ENCODE data around the gene FBF1.

Gene FBF1

DNA sequence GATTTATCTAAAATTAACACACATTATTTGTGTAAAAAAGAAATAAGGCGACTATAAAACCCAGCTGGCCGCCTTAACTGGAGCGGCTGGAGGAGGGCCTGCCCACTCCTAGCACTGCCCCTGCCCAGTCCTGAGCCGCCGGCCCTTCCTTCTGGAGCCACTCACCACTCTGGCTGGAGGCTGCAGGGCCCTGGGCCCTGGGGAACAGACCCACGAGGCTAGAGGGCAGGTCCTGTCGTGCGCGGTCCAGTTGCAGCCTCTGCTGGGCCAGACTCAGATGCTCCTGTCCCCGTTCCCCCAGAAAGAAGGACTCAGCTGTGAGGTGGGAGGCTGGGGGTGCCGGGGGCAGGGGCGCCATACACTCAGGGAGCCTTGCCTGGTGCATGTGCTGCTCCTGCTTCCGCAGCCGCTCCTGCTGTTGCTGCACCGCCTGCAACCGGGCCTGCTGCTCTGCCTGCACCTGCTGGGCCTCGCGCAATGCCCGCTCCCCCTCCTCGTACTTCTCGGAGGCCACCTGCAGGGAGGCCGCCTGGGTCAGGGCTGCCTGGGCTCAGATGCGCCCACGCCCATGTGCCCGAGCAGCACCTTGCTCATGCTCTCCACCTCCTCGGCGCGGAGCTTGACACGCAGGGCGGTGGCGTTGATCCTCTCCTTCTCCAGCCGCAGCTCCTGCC, 27.2 kb downstream of the FBF1 start:
- no peak for FAIRE-seq

DNA sequence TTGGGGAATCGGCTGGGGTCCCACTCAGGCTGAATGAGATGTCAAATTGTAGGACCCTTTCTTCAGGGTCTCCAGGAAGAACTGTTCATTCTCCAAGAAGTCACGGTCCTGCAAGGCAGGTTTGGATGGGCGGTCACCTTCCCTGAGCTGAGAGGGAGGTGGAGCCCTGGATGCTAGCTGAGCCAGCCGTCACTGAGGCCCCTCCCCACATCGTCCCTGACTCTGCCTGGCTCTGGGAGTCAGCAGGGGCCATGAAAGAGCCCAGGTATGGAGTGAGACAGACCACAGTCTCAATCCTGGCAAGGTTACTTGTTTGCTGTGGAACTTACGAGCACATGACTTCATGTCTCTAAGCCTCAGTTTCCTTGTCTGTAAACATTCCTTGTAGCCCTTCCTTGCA, 30.1 kb downstream of the FBF1 start:
- FAIRE-seq, result no peak

DNA sequence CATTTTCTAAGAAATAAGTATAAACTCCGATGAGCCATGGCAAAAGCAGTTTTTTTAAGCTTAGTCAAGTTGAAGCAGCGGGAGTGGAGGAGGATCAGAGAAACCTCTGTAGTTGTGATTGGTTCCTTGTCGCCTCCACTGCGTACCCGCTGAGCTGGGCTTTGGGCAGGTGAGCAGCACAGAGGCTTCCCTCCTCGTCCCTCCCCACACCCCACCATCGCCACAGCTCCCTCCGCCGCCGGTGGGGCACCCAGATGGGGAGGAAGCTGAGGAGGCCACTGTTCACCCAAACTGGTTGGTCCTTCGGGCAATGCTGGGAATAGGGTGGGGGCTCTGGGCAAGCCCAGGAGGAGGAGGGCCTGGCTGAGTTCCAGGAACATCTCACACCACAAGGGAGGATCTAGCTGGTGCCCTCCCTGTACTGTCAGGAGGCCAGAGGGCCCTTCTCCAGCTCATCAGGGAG, 31.0 kb downstream of the FBF1 start:
- no peak for FAIRE-seq

DNA sequence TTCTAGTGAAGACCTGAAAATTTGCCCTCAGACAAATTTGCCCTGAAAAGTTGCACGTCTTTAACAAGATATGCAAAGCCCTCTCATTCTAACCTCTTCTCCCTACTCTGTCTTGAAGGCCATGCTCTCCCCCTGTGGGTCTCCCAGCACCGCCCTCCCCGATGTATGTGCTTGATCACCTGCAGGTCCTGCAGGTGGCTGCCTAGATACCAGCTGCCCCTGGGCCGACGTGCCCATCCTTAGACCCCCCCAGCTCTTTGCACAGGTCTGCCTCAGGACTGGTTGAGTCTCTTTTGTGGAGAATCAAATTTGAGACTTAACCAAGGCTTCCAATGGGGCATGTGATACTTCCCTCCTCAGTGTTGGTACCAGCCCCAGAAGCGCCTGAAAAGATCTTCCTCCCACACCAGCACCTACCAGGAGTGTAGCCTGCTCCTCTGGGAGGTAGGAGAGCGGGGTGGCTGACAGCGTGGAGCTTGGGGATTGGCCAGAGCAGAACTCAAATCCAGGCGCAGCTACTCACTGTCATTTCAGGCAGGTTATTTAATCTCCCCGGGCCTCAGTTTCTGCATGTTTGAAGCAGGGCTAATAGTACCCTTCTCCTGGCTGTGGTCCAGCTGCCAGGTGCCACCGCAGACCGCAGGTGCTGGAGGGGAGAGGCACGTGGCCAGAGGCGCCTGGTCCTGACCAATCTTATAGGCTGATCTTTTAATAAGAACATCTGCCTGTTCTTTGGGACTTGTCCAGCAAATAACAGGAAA, 31.6 kb downstream of the FBF1 start:
- no peak for FAIRE-seq

DNA sequence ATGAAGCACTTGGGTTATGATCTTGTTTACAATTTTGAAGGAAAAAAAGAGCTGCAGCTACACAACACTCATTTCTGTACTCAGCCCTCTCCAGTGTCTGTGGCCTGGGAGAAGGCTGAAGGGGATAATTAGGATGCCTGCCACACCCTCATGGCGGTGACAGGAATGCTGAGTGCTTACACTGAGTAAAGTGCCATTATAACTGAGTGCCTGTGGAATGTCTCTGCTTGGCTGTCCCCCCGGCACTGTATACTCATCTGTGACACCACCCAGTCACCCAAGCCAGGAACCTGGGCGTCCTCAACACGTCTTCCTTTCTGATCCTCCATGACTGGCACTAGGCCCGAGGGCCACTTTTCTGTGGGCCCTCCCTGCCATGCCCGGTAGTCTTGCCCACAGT, 32.6 kb downstream of the FBF1 start:
- FAIRE-seq, result no peak

DNA sequence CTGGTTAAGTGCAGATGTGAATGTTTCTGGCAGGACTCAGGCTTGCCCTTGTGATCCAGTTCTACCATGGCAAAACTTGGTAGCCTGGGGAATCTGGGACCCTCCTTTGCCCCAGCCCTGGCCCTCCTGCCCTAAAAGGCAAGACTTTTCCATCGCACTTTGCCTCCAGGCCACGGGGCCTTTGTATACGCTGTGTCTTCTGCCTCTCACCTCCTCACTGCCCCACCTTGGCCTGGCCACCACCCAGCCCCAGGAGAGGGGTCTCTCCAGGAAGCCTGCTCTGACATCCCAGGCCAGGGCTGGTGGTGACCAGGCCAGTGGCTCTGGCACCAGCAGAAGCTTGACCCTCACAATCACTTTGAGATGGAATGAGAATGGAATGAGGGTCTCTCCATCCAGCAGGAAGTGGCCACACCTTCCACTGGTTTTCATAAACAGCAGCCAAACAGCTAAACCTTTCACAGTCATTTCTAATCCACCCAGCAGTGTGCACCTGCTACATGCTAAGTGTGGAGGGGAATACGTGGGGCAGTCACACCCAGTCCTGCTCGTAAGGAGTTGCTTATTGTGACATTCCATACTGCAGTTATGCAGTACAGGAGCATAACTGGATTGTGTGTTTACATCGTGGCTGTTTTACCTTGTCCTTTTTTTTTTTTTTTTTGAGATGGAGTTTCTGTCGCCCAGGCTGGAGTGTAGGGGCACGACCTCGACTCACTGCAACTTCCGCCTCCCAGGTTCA, 34.5 kb downstream of the FBF1 start:
- no peak for FAIRE-seq

DNA sequence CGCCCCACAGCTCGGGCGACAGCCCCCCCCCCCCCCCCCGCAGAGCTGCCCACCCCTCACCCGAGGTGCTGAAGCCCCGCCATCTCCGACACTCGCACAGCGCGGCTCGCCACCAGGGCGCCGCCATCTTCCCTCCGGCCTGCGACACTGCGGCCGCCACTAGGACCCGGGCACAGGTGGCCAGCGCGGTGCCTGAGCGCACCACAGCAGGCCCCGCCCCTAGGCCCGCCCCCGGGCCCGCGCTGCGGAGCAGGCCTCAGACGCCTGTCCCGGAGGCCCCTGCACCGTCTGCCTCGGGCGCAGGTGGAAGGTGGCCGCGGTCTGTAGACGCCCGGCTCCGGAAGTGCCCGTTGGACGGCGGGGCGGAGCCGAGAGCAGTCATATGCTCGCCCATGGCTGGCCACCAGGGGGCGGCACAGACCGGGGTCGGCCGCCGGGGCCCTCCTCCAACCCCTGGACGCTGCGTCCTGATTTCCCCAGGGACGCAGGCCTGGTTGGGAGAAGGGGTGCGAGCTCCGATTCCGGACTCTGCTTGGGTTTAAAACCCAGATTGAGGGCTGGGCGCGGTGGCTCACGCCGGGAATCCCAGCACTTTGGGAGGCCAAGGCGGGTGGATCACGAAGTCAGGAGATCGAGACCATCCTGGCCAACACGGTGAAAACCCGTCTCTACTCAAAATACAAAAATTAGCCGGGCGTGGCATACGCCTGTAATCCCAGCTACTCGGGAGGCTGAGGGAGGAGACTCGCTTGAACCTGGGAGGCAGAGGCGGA, 35.9 kb downstream of the FBF1 start, which contains the start of gene MRPL38:
TSS of gene MRPL38 (minus strand) at position 136 of the 773 bp plus-strand sequence. CDS start at position 127, 9 bp downstream.
- FAIRE-seq, result no peak

DNA sequence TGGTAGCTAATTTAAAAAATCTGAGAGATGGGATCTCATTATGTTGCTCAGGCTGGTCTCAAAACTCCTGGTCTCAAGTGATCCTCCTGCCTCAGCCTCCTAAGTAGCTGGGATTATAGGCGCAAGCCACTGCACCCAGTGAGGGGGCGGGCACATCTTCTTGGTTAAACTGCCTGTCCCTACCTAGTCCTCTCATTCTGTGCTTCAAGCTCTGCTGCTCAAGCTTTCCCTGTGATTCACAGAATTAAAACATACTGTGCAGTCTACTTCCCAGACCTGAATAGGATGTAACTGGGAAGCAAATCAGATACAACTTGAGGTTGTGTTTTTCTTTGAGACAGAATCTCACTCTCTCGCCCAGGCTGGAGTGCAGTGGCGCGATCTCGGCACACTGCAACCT, 38.4 kb downstream of the FBF1 start:
- no peak for FAIRE-seq

DNA sequence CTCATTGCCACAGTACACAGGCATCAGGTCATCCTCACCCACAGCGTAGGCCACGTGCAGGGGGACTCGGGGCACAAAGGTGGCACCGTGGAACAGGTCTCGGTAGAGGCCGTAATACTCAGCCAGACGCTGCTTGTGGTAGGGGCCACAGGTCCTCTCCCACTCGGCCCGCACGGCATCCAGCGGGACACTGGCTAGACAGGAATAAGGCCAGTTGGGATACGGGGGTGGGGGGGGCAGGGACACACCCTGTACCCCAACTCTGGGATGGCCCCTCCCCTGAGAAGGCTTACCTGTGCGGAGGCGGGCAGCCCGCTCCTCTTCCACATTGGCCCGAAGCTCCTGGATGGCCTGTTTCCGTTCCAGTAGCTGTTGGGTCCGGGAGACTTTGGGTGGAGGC, 39.1 kb downstream of the FBF1 start:
- no peak for FAIRE-seq

DNA sequence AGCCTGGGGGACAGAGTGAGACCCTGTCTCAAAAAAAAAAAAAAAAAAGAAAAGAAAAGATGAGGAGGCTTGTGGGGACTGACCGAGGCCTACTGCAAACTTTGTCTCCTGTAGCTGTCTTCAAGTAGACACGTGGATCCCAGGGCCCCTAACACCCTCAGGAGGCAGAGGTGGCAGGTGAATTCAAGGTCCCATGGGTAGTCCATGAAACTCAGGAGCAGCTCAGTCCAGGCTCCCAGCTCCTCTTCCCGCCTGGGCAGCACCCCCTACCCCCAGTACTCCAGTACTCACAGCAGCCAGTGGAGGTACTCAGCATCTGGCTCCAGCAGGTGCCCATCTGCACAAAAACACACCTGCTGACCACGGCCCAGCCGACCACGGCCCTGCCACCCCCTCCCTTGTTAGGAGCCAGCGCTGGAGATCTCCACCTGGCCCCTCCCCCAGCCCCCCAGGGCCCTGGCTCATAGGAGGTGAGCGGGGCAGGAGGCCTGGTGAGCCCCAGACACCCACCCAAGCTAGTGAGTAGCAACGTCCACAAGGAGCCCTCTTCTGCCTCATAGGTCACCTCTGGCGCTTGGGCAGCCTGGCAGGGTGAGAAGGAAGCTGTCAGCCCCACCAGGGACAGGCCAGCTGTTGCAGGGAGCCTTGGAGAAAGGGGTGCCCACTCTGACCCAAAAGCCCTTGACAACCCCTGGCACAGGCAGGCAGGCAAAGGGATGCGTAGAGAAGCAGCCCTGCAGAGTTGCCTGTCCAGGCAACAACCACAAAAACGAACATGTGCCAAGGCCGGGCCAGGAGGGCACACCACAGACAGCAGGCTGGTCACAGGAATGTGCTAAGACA, 39.9 kb downstream of the FBF1 start:
- FAIRE-seq, result no peak

DNA sequence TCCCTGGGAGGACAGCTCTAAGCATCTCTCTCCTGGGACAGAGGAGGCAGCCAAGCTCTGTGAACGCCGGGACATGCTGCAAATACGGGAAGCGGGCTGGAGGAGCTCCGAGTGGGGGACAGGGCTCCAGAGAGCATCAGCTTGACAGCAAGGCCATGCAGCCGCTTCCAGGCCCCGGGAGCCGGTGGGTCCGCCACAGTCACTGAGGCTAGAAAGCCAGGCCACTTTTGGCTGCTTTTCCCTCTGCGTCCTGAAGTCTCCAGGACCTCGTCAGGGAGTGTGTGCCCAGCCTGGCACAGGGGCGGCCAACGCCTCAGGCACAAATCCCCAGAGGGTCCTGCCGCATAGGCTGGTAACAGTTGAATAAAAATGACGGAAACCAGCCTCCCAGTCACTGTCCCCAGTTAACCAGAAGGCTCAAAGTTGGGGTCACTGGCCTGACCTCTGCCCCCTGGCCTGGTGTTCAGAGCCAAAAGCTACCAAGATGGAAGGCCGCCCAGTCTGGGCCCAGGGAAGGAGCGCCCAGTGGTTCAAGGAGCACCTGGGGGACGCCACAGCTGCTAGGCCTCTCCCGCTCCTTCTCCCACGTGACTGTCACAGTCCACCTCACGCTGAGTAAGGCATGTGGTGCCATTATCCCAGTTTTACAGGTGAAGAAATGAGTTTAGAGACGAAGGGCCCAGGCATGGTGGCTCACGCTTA, 40.9 kb downstream of the FBF1 start:
- no peak for FAIRE-seq

DNA sequence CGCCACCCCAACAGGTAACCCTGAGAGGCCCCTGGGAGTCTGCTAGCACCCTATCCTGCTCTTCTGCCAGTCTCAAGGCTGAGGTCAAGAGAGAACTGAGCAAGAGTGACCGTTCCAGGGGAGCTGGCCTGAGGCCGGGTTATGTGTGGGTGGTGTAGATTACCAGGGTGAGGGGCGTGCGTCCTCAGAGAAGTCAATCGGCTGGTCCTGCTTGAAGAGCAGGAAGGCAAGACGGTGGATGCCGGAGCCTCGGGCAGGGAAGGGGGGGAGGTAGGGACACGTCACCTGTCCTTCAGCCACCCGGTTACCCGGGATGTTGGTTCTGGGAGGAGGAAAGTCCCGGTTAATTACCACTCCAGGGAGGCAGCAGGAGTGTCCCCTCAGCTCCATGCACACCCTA, 41.5 kb downstream of the FBF1 start:
- no peak for FAIRE-seq

DNA sequence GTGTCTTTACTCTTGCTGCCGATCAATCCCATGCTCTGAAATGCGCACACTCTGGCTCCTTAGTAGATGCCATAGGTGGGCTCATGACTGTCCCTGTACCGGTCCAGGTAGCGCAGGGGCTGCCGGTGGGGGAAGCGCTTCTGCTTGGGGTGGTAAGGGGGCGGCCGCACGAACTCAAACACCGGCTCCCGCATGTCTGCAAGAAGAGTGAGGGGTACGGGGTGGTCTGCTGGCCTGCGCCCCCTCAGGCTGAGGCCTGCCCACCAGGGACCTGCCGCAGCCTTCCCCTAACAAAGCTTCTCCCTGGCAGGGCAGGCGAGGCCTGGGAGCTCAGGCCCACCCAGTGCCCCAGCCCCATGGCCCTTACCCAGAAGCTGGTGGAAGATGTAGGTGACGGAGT, 42.1 kb downstream of the FBF1 start:
- no peak for FAIRE-seq

DNA sequence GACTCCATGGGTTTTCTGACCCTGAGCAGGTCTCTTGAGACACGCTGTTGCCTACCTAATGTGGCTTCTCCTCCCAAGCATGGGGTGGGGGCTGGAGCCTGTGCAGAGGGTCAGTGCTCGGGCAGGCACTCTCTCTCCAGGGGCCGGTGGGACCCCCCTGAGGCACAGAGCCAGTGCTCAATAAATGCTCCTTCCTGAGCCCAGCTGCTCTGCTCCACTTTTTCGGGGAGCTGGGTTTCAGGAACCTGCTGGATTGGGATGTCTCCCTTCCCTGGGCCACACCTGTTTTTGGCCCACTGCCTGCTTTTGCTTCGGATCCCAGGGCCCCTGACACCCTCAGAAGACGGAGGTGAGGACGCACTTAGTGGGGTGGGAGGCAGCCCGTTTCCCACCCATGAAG, 42.8 kb downstream of the FBF1 start:
- FAIRE-seq, result no peak

DNA sequence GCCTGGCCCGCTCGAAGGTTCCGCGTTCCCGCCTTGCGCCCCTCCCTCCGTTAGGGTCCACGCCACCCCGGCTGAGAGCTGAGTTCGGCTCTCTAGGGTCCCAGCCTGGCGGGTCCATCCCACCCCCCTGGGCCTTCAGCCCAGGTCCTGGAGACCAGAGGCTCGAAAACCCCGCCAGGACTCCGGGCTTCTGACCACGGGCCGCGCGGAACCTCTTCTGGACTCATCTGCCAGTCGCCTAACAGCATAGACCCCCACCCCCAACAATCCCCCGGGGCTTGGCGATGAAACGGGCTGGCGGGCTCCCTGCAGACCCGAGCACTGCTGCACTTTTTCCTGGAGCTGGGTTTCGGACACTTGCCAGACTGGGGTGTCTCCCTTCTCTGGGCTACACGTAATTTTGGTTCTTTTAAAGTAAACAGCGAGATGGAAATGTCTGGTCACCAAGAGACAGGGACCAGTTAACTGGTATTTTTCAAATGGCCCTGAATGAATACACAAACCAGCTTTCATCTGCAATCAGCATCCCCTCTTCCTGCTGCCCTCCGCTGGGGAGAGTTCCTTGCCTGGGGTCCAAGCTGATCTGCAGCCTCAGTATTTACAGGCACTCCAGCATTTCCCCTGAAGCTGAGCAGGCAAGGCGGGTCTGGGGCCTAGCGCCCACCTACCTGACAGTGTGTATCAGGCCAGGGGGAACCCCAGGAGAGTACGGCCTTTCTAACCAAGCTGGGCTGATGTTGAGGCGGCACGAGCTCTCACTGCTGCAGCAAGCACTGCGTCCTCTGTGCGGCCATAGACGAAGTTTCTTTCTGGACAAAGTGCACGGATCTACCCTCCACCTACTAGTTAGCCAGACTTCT, 43.5 kb downstream of the FBF1 start:
- no peak for FAIRE-seq

DNA sequence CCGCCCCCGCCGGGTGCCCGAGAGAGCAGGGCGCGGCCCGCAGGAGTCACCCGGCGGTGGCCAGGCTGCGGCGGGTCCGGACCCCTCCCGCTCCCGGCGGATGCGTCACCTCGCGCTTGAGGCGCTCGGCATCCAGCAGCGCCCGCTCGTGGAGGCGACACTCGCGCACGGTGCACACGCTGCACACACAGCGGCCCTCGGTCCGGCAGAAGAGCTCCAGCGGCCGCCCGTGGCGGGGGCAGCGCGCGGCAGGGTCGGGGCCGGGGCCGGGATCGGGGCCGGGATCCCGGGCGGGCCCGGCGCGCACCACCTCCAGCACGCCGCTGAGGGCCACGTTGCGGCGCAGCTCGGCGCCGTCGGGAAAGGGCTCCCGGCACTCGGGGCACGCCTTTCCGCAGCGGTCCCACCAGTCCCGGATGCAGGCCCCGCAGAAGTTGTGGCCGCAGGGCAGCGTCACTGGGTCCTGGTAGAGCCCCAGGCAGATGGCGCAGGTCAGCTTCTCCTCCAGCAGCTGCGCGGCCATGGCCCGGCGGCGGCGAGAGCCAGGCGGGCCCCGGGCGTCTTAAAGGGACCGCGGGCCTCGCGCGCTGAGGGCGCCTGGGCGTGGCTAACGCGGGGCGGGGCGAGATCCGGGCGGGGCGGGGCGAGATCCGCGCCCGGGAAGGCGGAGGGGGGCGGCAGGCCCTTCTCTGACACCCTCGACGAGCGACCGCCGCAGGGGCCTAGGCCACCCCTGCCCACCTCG, 44.3 kb downstream of the FBF1 start, which contains the start of gene TRIM65:
TSS of gene TRIM65 (minus strand) at position 537 of the 745 bp plus-strand sequence. CDS start at position 523, 14 bp downstream.
- no peak for FAIRE-seq

DNA sequence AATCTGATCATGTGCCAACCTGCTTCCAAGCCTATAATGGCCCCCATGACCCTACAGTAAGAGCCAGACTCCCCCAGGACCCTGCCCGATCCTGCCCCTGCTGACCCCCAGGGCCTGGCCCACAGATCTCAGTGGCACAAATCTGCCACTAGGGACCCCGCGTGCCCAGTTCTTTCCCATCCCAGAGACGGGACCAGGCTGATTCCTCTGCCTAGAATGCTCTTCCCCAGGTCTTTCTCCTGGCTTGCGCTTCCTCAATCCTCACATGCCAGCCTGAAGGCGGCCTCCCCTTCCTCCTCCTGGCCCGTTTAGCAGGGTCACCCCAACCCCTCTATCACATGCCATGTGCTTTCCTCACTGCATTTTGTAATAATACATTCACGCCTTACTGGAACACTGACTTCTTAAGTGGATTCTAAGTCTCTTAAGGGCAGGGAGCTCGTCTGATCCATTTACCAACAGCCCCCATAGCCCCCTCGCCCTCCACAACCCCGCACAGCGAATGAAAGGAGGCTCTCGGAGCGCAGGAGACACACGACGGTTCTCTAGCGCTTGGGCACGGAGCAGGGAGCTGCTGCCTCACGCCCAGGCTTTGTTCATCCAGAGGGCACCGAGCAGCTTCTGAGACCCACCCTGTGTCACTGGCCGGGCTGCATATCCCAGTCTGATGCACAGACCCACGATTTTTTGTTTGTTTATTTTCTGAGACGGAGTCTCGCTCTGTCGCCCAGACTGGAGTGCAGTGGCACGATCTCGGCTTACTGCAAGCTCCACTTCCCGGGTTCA, 45.3 kb downstream of the FBF1 start:
- FAIRE-seq, result no peak

DNA sequence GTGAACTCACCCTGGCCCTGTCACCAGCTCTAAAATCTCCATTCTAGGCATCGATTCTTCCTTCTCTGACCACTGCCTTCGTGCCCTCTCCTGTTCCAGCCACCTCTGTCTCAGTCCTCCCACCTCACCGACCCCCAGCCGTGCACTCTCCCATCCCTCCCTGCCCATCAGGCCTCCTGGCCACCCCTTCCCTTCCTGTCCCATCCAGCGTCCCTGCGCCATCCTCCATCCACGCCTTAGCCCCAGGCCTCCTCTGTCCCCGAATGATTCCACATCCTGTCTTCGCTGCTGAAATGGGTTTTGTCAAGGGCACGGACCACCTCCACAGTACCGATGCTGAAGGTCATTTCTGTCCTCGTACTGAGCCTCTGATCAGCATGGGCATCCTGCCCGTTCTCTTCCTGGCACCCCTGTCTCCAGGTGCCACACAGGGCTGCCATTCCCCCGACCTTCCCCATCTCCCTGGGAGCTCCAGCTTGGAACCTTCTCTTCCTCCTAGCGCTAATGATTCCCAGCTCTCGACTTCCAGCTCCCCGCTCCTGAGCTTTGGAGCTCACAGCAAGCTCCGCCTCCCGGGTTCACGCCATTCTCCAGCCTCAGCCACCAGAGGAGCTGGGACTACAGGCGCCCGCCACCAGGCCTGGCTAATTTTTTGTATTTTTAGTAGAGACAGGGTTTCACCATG, 46.7 kb downstream of the FBF1 start:
- FAIRE-seq, result no peak
